Measurements from ENCODE around the gene PLXND1.

Gene PLXND1

DNA sequence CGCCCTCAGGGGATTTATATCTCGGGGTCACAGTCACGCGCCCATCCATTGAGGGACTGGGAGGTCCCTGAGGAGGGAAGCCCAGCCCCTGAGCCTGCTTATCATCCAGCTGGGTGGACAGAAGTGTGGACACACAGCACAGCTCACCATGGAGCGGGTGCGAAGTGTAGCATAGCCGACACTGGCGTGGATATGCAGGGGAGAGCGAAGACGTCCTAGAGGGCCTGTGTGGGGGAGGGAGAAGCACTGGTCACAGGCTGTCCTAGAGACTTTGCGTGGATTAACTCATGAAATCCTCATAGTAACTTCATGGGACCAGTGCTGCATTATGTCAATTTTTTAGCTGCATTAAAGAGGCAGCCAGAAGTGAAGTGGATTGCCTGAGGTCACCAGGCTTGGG lies 26.1 kb upstream of the PLXND1 start:
- TF ChIP-seq, protein P1, sequence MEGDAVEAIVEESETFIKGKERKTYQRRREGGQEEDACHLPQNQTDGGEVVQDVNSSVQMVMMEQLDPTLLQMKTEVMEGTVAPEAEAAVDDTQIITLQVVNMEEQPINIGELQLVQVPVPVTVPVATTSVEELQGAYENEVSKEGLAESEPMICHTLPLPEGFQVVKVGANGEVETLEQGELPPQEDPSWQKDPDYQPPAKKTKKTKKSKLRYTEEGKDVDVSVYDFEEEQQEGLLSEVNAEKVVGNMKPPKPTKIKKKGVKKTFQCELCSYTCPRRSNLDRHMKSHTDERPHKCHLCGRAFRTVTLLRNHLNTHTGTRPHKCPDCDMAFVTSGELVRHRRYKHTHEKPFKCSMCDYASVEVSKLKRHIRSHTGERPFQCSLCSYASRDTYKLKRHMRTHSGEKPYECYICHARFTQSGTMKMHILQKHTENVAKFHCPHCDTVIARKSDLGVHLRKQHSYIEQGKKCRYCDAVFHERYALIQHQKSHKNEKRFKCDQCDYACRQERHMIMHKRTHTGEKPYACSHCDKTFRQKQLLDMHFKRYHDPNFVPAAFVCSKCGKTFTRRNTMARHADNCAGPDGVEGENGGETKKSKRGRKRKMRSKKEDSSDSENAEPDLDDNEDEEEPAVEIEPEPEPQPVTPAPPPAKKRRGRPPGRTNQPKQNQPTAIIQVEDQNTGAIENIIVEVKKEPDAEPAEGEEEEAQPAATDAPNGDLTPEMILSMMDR (IDR thresholded peaks at IDR 0.05; ENCODE audit: low read depth, low read length, missing control alignments): no peak
- Histone ChIP-seq H3K27ac (no peak overlapping the region), H3K27me3 (replicated peaks) (no peaks in the 10 kb centered on the region), H3K4me3 (ENCODE audit: low read depth, low read length) (no peak overlapping the region), H3K36me3 (replicated peaks) (no peaks in the 10 kb centered on the region)
- no peak for DNase-seq
- in situ Hi-C loops (cut with HindIII; ENCODE audit: low pct_ligation_motif_present, low sequenced_read_pairs): loop anchor here (25.0 kb wide), 1 partner anchor 205 kb away; no protein-coding TSS in a partner anchor

DNA sequence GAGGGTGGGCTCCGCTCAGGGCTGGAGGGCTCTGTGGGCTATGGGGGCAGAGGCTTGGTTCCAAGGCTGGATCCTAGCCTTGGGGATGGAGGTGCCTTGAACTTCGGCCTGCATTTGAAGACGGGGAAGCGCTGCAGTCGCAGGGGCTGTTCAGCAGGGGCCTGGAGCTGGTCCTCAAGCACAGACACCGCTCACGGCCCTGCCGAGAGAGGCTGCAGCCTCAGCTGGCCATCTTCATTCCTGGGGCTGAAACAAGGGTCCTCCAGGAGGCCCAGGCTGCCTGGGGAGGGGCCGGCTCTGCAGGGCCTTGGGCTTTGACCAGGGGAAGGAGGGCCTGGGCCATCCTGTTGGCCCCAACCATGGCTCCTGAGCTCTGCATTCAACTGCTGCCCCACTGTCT lies 25.6 kb upstream of the PLXND1 start:
- Histone ChIP-seq H3K27me3 (replicated peaks) (no peaks in the 10 kb centered on the region), H3K27ac (no peak overlapping the region), H3K4me3 (ENCODE audit: low read depth, low read length) (no peak overlapping the region), H3K36me3 (replicated peaks) (no peaks in the 10 kb centered on the region)
- no peak for DNase-seq
- TF ChIP-seq, protein P1 (IDR thresholded peaks at IDR 0.05; ENCODE audit: low read depth, low read length, missing control alignments): no peak
- in situ Hi-C loops (cut with HindIII; ENCODE audit: low pct_ligation_motif_present, low sequenced_read_pairs): loop anchor here (25.0 kb wide), 1 partner anchor 205 kb away; no protein-coding TSS in a partner anchor

DNA sequence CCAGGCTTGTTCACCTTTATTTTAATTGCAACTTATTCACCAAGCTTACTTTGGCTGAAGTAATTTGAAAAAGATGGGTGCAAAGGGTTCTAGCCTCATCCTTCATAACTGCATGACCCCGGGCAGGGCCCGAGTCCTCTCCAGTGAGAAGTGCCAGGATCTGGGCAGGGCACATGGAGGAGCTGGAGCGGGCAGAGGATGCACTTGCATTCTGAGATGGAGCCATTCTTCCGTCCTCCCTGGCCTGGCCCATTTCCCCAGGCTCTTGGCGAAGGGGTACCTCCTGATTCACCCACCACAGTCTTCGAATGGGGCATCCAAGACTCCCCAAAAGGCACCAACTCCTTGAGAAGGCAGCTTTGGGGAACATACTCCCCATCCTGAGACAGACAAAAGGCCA lies 22.5 kb upstream of the PLXND1 start:
- no peak overlapping the region for H3K4me3 ChIP-seq (ENCODE audit: low read depth, low read length)
- DNase-seq: no peak
- H3K36me3 ChIP-seq (replicated peaks): no peaks in the 10 kb centered on the region
- no peaks in the 10 kb centered on the region for H3K27me3 ChIP-seq (replicated peaks)
- TF ChIP-seq, protein P1 (IDR thresholded peaks at IDR 0.05; ENCODE audit: low read depth, low read length, missing control alignments): no peak
- H3K27ac ChIP-seq: no peak overlapping the region
- in situ Hi-C loops (cut with HindIII; ENCODE audit: low pct_ligation_motif_present, low sequenced_read_pairs): loop anchor here (25.0 kb wide), 1 partner anchor 208 kb away; no protein-coding TSS in a partner anchor

DNA sequence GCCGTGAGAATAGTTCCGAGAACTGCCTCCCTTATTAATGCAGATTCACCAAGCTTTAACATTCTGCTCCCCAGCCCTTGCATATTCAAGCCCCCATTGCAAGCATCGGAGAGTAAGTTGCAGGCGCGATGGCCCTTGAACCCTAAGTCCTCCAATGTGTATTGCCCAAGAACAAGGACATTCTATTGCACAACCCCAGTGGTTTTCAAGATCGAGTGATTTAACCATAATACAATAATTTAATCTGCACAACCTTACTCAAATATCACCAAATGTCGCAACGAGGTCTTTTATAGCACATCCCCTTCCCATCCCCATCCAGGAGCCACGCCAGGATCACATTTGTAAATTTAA lies 21.7 kb upstream of the PLXND1 start:
- in situ Hi-C loops (cut with HindIII; ENCODE audit: low pct_ligation_motif_present, low sequenced_read_pairs): loop anchor here (25.0 kb wide), 1 partner anchor 209 kb away; no protein-coding TSS in a partner anchor
- Histone ChIP-seq H3K27ac (peak overlapping the region; percentile 85), H3K4me3 (ENCODE audit: low read depth, low read length) (peak overlapping the region; percentile 39)

DNA sequence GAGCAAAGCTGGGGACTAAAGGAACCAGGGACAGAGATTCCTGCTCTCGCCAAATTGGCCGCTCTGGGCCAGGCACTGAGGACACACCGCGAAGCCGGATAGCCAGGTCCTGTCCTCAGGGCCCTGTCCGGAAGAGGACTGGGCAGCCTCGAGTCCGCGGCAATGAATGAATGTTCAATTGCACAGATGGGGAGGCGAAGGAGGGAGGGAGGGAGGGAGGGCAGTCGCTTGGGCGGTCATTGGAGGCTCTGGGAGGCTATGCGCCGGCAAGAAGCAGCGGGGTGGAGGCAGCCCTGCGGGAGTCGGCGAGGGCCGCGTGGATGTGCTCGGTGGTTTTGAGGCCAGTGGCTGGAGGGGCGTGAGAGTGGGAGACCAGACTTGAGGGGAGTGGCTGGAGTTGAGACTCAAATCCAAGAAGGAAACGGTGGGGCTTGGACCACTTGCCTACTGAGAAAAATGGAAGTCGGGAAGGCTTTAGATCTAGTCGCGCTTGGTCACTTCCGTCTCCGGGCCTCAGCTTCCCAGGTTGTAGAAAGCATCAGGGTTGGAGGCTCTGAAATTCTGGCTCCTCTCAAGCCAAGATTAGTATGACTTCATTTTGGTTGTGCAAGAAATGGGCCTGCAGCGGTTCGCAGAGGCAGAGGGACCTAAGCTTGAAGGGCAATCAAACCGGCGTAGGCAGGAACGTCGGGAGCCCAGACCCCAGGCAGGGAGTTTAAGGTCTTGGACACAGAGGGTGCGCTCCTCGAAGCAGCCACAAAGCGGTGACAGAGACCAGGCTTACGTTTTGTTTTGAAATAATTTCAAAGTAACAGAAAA lies 21.1 kb upstream of the PLXND1 start:
- Histone ChIP-seq H3K36me3 (replicated peaks) (no peaks in the 10 kb centered on the region), H3K4me3 (ENCODE audit: low read depth, low read length) (peak overlapping the region; percentile 39), H3K27me3 (replicated peaks) (no peaks in the 10 kb centered on the region), H3K27ac (peak overlapping the region; percentile 85)
- peak; percentile 73 for DNase-seq
- in situ Hi-C loops (cut with HindIII; ENCODE audit: low pct_ligation_motif_present, low sequenced_read_pairs): loop anchor here (25.0 kb wide), 1 partner anchor 210 kb away; no protein-coding TSS in a partner anchor
- TF ChIP-seq, protein P1 (IDR thresholded peaks at IDR 0.05; ENCODE audit: low read depth, low read length, missing control alignments): peak; percentile 88

More for the DNA sequence above, 21.7 kb upstream of the PLXND1 start:
- TF ChIP-seq, protein P1 (IDR thresholded peaks at IDR 0.05; ENCODE audit: low read depth, low read length, missing control alignments): no peak
- no peak for DNase-seq
- H3K27me3 ChIP-seq (replicated peaks): no peaks in the 10 kb centered on the region
- no peaks in the 10 kb centered on the region for H3K36me3 ChIP-seq (replicated peaks)
